Endodermal cell (in vitro differentiated cells): ENCODE results near the gene INAFM2. TPM values are rescaled to one million over a fixed set of nuclear protein-coding genes. Genes with fewer than 3 reads are reported as not detected.

Source experiments
- DNase-seq: peaks from one replicate; pipeline ENCODE4 v3.0.0-alpha.2; 2017
- H3K27ac ChIP-seq: 2 replicates; pipeline ENCODE4 v1.5.1; 2013; ENCODE audit warnings: mild to moderate bottlenecking, low read depth, low read length, moderate library complexity
- H3K27me3 ChIP-seq: 2 replicates; pipeline ENCODE4 v1.6.1; 2013; ENCODE audit warnings: mild to moderate bottlenecking, low read length, moderate library complexity; ENCODE audit not compliant: insufficient read depth, control insufficient read depth, poor library complexity, severe bottlenecking
- H3K36me3 ChIP-seq: 2 replicates; pipeline ENCODE4 v1.7.0; 2013; ENCODE audit warnings: mild to moderate bottlenecking, low read length, moderate library complexity; ENCODE audit not compliant: control insufficient read depth, insufficient read depth
- H3K4me1 ChIP-seq: one replicate; pipeline ENCODE4 v1.7.0; 2013; ENCODE audit warnings: low read length; ENCODE audit not compliant: control insufficient read depth, insufficient read depth
- H3K4me3 ChIP-seq: 2 replicates; pipeline ENCODE4 v1.5.1; 2013; ENCODE audit warnings: mild to moderate bottlenecking, low read length, moderate library complexity
- H3K9ac ChIP-seq: 2 replicates; pipeline ENCODE4 v1.6.1; 2013; ENCODE audit warnings: mild to moderate bottlenecking, low read length, moderate library complexity; ENCODE audit not compliant: poor library complexity, severe bottlenecking; ENCODE audit errors: extremely low read depth
- H3K9me3 ChIP-seq: 2 replicates; pipeline ENCODE4 v1.6.1; 2013; ENCODE audit warnings: mild to moderate bottlenecking, low read length, moderate library complexity; ENCODE audit not compliant: control insufficient read depth
- H3K27ac Mint-ChIP-seq: 2 replicates; pipeline ENCODE4 v1.8.0; 2020; ENCODE audit warnings: mixed read lengths
- H3K27me3 Mint-ChIP-seq: 2 replicates; pipeline ENCODE4 v1.8.0; 2021; ENCODE audit warnings: mild to moderate bottlenecking, mixed read lengths; ENCODE audit not compliant: insufficient read depth
- H3K36me3 Mint-ChIP-seq: 2 replicates; pipeline ENCODE4 v1.8.0; 2020; ENCODE audit warnings: low read depth, mixed read lengths
- H3K4me1 Mint-ChIP-seq: 2 replicates; pipeline ENCODE4 v1.8.0; 2020; ENCODE audit warnings: mixed read lengths
- H3K4me3 Mint-ChIP-seq: 2 replicates; pipeline ENCODE4 v1.8.0; 2020; ENCODE audit warnings: mild to moderate bottlenecking, moderate library complexity, mixed read lengths
- H3K9me3 Mint-ChIP-seq: 2 replicates; pipeline ENCODE4 v1.8.0; 2020; ENCODE audit warnings: mild to moderate bottlenecking, mixed read lengths
- WGBS, 2 experiments: methylation state at CpG; one replicate each; pipeline versions ENCODE4 v1.1.5 to v1.1.7; 2013; ENCODE audit warnings: missing lambda C conversion rate in 2 of 2, mixed read lengths in 1 of 2; ENCODE audit not compliant: insufficient coverage in 1 of 2, insufficient read length in 1 of 2; 5-methylcytosine and 5-hydroxymethylcytosine counted together
- total RNA-seq, 2 donors: library from RNA; stranded (reverse); fragmentation: NEBNext Ultra II Directional in 1 of 2; extraction: Animal tissue kit (Norgen Biotek cat#: 25700) in 1 of 2; gene quantifications; 2 replicates in 1 of 2; 3 replicates in 1 of 2; pipeline ENCODE4 v1.2.1, GENCODE V29; 2021
- TF ChIP-seq, protein P1 (sequence below): fragments of 200-600 bp; sonication (generic); conservative IDR thresholded peaks from 2 replicates; pipeline ENCODE4 v1.5.0; 2021; ENCODE audit warnings: antibody characterized with exemption, mild to moderate bottlenecking

The INAFM2 gene
- total RNA-seq, 2 donors from 2014 or later = 4.6 to 8.6 TPM

DNA sequence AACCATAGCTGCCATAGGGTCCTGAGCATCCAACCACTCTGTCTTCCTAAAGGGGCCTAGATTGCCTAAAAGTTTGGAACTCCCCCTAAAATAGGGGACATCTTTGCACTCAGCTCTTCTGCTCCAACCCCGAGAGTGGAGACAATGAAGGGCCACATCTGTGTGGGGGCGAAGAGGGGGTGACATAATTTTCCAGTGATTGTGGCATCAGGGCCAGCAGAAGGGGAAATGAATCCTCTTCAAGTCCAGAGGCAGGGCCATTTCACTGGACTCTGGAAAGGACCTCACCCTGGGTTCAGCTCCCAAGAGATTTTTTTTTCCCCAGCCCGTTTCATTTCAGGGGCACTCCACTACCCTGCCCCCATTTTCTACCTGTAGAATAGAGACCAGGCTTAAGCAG is 36.0 kb upstream of the INAFM2 start:
- TF ChIP-seq, protein P1, sequence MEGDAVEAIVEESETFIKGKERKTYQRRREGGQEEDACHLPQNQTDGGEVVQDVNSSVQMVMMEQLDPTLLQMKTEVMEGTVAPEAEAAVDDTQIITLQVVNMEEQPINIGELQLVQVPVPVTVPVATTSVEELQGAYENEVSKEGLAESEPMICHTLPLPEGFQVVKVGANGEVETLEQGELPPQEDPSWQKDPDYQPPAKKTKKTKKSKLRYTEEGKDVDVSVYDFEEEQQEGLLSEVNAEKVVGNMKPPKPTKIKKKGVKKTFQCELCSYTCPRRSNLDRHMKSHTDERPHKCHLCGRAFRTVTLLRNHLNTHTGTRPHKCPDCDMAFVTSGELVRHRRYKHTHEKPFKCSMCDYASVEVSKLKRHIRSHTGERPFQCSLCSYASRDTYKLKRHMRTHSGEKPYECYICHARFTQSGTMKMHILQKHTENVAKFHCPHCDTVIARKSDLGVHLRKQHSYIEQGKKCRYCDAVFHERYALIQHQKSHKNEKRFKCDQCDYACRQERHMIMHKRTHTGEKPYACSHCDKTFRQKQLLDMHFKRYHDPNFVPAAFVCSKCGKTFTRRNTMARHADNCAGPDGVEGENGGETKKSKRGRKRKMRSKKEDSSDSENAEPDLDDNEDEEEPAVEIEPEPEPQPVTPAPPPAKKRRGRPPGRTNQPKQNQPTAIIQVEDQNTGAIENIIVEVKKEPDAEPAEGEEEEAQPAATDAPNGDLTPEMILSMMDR = no peak
- no peak overlapping the region for H3K4me3 ChIP-seq
- no peaks in the 10 kb centered on the region for H3K36me3 ChIP-seq
- no peak for DNase-seq
- peaks cover 100% of the 10 kb centered on the region for H3K27me3 ChIP-seq
- H3K36me3 Mint-ChIP-seq = no peaks in the 10 kb centered on the region
- H3K9me3 ChIP-seq = no peaks in the 10 kb centered on the region
- H3K4me3 Mint-ChIP-seq = no peak overlapping the region
- H3K27ac ChIP-seq = no peak overlapping the region
- no peak overlapping the region for H3K9ac ChIP-seq
- H3K4me1 Mint-ChIP-seq = peaks cover 2% of the 10 kb centered on the region
- WGBS, 2 experiments = 83 to 95% methylated on average over 2 to 3 of the region's 3 CpGs
- no peaks in the 10 kb centered on the region for H3K4me1 ChIP-seq
- H3K9me3 Mint-ChIP-seq = no peaks in the 10 kb centered on the region
- H3K27ac Mint-ChIP-seq = no peak overlapping the region
- peaks cover 90% of the 10 kb centered on the region for H3K27me3 Mint-ChIP-seq

DNA sequence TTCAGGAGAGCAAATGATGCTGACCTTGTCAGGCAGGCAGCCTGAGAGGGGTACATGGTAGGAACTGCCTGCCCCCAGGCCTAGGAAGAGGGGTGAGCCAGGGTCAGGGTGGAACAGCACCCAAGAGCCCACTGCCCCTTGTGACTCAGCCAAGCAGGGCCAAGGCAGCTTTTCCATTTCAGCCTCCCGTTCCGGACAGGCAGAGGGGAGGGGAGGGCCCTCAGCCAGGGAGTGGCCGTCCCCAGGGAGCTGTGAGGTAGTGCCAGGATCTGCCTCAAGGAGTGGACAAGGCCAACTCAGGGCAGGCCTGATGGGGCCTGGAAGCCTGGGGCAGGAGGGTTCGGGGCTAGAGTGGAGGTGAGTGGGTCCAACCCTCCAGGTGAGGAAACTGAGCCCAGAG is 35.5 kb upstream of the INAFM2 start:
- 93 to 100% methylated on average over 2 to 4 of the region's 4 CpGs for WGBS, 2 experiments
- peaks cover 90% of the 10 kb centered on the region for H3K27me3 Mint-ChIP-seq
- Histone ChIP-seq H3K9me3 (no peaks in the 10 kb centered on the region), H3K4me1 (no peaks in the 10 kb centered on the region), H3K9ac (no peak overlapping the region), H3K36me3 (no peaks in the 10 kb centered on the region), H3K27me3 (peaks cover 100% of the 10 kb centered on the region), H3K4me3 (no peak overlapping the region), H3K27ac (no peak overlapping the region)
- no peaks in the 10 kb centered on the region for H3K9me3 Mint-ChIP-seq
- DNase-seq = no peak
- H3K4me3 Mint-ChIP-seq = no peak overlapping the region
- peaks cover 2% of the 10 kb centered on the region for H3K4me1 Mint-ChIP-seq
- H3K27ac Mint-ChIP-seq = no peak overlapping the region
- H3K36me3 Mint-ChIP-seq = no peaks in the 10 kb centered on the region
- TF ChIP-seq, protein P1 = no peak

DNA sequence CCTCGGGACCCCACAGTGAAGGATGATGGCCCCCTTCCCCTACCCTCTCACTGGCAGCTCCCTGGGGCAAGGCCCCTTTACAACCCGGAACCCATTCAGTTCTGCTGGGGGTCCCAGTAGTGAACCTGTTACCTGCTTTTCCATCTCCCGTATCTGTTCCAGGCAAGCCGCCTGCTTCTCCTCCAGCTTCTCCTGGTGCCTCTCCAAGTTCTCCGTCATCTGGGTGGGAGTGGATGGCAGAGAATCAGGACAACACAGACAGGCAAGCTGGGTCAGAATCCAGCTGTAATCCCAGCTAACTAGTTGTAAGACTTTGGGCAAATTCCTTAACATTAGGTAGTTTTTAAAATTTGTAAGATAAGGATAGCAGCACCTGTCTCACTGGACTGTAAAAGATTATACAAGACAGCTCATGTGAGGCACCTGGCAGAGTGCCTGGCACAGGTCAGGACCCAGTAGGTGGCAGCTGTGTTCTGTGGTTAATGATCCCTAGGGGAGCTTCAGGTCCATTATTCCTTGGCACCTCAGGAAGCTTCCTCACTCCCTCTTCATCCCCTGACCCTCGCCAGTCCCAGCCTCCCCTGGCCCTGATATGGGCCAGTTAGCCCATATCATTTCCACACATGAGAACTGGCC is 34.2 kb upstream of the INAFM2 start:
- H3K4me1 ChIP-seq = no peaks in the 10 kb centered on the region
- no peaks in the 10 kb centered on the region for H3K9me3 Mint-ChIP-seq
- TF ChIP-seq, protein P1 = no peak
- H3K9ac ChIP-seq = no peak overlapping the region
- H3K4me1 Mint-ChIP-seq = peaks cover 2% of the 10 kb centered on the region
- peaks cover 100% of the 10 kb centered on the region for H3K27me3 ChIP-seq
- H3K4me3 Mint-ChIP-seq = no peak overlapping the region
- H3K27ac ChIP-seq = no peak overlapping the region
- H3K4me3 ChIP-seq = no peak overlapping the region
- H3K27ac Mint-ChIP-seq = no peak overlapping the region
- peaks cover 89% of the 10 kb centered on the region for H3K27me3 Mint-ChIP-seq
- H3K36me3 ChIP-seq = no peaks in the 10 kb centered on the region
- no peaks in the 10 kb centered on the region for H3K9me3 ChIP-seq
- 71 to 75% methylated on average over 4 to 6 of the region's 6 CpGs for WGBS, 2 experiments
- DNase-seq = no peak
- no peaks in the 10 kb centered on the region for H3K36me3 Mint-ChIP-seq
